GM13977 (cell line): ENCODE data around the gene PHF21B.

Source experiments
- DNase-seq: peaks from one replicate; pipeline ENCODE4 v3.0.0; 2012; ENCODE audit warnings: low spot score
- in situ Hi-C: fragments of 300-500 bp; cut with MboI; formaldehyde crosslinking; loops from one replicate; pipeline ENCODE4 v1.12.0; 2022; ENCODE audit warnings: low sequenced_read_pairs, low pct_unique_long_range_greater_than_20kb, mixed read lengths, inconsistent platforms; ENCODE audit not compliant: unreplicated experiment
- TF ChIP-seq, protein P1 (sequence below): IDR thresholded peaks from 2 replicates; pipeline ENCODE4 v1.5.1; 2012; ENCODE audit warnings: mild to moderate bottlenecking, control low read depth; ENCODE audit not compliant: insufficient read depth; ENCODE audit errors: extremely low read depth, missing control alignments

Gene PHF21B

GRCh38 chr22:45051946-45052345 is 42.1 kb upstream of the PHF21B start:
- no peak for DNase-seq
- in situ Hi-C loops = no loop called here
- TF ChIP-seq, protein P1, sequence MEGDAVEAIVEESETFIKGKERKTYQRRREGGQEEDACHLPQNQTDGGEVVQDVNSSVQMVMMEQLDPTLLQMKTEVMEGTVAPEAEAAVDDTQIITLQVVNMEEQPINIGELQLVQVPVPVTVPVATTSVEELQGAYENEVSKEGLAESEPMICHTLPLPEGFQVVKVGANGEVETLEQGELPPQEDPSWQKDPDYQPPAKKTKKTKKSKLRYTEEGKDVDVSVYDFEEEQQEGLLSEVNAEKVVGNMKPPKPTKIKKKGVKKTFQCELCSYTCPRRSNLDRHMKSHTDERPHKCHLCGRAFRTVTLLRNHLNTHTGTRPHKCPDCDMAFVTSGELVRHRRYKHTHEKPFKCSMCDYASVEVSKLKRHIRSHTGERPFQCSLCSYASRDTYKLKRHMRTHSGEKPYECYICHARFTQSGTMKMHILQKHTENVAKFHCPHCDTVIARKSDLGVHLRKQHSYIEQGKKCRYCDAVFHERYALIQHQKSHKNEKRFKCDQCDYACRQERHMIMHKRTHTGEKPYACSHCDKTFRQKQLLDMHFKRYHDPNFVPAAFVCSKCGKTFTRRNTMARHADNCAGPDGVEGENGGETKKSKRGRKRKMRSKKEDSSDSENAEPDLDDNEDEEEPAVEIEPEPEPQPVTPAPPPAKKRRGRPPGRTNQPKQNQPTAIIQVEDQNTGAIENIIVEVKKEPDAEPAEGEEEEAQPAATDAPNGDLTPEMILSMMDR = no peak

- DNase-seq = no peak
- in situ Hi-C loops = no loop called here
- TF ChIP-seq, protein P1 = no peak
Measured at GRCh38 chr22:45051419-45051818, 41.6 kb upstream of the PHF21B start.

DNA sequence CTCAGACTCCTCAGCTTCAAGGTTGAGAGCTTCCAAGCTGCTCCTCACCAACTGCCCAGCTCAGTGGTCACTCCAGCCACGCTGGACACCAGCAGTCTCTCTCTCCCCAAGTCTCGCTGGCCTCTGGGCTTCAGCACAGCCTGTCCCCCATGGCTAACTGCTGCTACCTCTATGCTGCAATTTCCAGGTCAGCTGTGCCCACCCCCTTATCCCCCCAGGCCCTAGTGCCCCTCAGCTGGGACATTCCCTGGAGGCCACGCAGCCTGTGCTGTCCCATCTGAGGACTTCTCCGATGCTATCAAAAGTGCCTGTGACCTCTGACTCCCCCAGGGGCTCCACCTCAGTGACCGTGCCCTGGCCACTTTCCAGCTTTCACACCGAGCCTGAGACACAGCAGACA is 37.5 kb upstream of the PHF21B start:
- TF ChIP-seq, protein P1 = no peak
- no peak for DNase-seq
- in situ Hi-C loops = no loop called here

DNA sequence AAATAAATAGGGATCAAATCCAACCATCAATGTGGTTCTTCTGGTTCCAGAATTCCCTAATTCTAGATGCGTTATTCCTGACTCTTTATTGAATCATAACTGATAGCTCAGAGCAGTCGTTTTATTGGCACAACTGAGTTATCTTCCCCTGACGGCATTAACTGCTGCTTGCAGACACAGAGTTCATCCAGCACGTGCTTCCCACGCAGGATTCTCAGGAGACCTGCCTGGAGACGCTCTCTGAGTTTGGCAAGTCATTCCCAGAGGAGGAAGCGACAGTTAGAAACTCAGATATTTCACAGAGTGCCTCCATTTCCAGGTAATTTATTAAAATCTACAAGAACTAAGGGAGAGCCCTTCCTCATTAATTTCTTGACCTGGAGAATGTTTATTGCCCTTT is 35.4 kb upstream of the PHF21B start:
- in situ Hi-C loops = no loop called here
- TF ChIP-seq, protein P1 = no peak
- DNase-seq = no peak

- in situ Hi-C loops = no loop called here
Measured at GRCh38 chr22:45042263-45042662, 32.5 kb upstream of the PHF21B start.

DNA sequence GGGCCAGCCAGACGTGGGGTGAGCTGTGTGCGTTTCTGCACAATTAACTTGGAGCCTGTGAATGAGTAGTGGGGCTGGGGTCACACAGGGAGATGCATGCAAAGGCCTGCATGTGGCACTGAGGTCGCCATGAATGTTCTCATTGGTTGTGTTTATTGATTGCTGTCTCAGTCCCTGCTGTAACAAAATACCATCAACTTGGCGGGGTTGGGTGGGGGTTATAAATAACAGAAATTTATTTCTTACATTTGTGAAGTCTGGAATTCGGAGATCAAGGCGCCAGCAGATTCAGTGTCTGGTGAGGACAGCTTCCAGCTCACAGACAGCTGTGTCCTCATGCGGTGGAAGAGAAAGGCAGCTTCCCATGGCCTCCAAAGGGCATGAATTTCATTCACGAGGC is 29.3 kb upstream of the PHF21B start:
- no peak for DNase-seq
- TF ChIP-seq, protein P1 = no peak
- in situ Hi-C loops = no loop called here

More at GRCh38 chr22:45042263-45042662, 32.5 kb upstream of the PHF21B start:
- TF ChIP-seq, protein P1 = no peak
- no peak for DNase-seq

- DNase-seq = no peak
- in situ Hi-C loops = no loop called here
- TF ChIP-seq, protein P1 = no peak
Measured at GRCh38 chr22:45036154-45036553, 26.3 kb upstream of the PHF21B start.
